Activated gamma-delta T cell treated with anti-CD3 and anti-CD28 coated beads, Interleukin-2, amount 50 U/mL, for 16 hours (primary cell): ENCODE data around the gene CAP2.
"Not testable (repeated sequence)": the region's sequence is repeated elsewhere in the genome, so short reads cannot be mapped to it uniquely, and the experiment has no call there.

ENCODE experiments used
- DNase-seq: peaks from one replicate; pipeline ENCODE4 v3.0.0-alpha.2; 2020; ENCODE audit warnings: low read depth

The CAP2 gene

GRCh38 chr6:17440811-17441210 lies 47.4 kb downstream of the CAP2 start:
- not testable (repeated sequence) for DNase-seq

- no peak for DNase-seq
Observed at GRCh38 chr6:17442196-17442595, 48.8 kb downstream of the CAP2 start.

GRCh38 chr6:17446713-17447112 lies 53.3 kb downstream of the CAP2 start:
- no peak for DNase-seq

- no peak for DNase-seq
Observed at GRCh38 chr6:17448165-17448564, 54.8 kb downstream of the CAP2 start.

DNA sequence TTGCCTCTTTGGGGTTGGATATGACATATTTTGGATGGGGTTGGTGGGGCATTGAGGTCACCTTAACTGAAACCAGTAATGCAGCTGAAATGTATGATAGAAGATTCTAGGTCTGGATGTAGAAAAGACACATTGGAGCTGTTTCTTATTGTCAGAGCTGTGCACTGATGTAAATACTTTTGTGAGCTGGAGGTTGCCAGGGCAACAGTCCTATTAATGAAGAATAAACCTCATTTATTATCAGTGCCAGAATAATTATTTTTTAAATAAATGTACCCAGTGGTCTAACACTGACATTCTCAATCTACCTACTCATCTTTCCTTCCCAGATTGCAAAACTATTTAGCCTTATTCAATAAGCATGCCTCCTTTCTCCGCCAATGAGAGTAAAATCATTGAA lies 57.0 kb downstream of the CAP2 start:
- DNase-seq = no peak

DNA sequence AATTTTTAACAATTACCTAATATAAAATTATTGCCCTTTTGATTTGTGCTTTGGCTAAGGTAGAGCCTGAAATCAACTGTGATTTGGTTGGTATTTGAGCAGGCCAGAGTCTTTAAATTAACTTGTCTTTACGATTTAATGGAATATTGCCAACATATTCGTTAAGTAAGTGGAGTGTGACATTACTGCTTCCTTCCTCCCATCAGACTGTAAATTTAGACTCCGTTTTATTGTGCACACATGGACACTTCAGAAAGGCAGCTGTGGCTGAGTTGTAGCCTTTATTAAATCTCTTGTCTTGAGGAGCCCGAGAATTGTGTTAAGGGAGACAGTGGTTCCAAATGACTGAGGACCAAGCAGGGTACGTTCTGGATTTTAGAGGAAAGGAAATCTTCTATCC lies 57.4 kb downstream of the CAP2 start:
- no peak for DNase-seq

DNA sequence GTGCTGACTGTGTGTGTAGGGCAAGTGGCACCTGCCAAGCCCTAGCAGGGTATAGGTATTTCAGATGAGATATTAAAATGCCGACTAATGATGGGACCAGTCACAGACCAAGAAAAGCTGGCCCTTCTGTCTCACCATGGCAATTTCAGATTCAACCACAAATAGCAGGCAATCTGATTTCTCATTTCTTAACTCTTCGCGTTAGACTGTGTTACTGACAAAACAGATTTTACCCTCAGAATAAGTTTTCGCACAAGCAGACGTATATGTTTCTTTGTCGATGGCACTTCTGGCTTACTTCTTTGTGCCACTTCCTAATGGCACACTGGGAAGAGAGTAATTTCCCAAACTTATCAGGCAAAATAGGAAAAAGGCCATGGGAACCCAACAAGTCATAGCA lies 58.7 kb downstream of the CAP2 start:
- DNase-seq = no peak

GRCh38 chr6:17454316-17455005 lies 61.1 kb downstream of the CAP2 start:
- no peak for DNase-seq

- no peak for DNase-seq
Observed at GRCh38 chr6:17455919-17456318, 62.5 kb downstream of the CAP2 start.

DNA sequence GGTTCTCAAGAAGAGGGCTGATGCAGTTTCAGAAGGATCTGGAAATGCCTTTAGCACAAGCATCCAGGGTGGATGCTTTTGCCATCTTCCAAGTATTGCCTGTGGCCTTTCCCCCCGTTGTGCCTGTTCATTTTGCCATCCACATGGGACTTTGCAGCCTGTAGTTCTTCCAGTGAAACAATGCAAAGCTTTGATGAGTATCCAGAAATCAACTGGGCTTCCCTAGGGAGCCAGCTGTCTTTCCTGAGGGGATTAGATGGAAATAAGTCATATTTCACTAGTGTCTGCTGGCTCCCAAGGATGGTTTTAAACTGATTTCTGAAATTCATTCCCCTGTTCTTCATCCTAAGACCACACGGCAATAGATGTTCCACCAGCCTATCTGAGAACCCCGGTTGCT lies 63.3 kb downstream of the CAP2 start:
- DNase-seq = no peak

GRCh38 chr6:17457405-17457804 lies 64.0 kb downstream of the CAP2 start:
- DNase-seq = no peak

- DNase-seq = no peak
Observed at GRCh38 chr6:17457956-17458355, 64.6 kb downstream of the CAP2 start.

- no peak for DNase-seq
Observed at GRCh38 chr6:17458966-17459365, 65.6 kb downstream of the CAP2 start.

- no peak for DNase-seq
Observed at GRCh38 chr6:17460862-17461261, 67.5 kb downstream of the CAP2 start.

GRCh38 chr6:17466147-17466546 lies 72.8 kb downstream of the CAP2 start:
- no peak for DNase-seq

- DNase-seq = no peak
Observed at GRCh38 chr6:17466707-17467106, 73.3 kb downstream of the CAP2 start.

DNA sequence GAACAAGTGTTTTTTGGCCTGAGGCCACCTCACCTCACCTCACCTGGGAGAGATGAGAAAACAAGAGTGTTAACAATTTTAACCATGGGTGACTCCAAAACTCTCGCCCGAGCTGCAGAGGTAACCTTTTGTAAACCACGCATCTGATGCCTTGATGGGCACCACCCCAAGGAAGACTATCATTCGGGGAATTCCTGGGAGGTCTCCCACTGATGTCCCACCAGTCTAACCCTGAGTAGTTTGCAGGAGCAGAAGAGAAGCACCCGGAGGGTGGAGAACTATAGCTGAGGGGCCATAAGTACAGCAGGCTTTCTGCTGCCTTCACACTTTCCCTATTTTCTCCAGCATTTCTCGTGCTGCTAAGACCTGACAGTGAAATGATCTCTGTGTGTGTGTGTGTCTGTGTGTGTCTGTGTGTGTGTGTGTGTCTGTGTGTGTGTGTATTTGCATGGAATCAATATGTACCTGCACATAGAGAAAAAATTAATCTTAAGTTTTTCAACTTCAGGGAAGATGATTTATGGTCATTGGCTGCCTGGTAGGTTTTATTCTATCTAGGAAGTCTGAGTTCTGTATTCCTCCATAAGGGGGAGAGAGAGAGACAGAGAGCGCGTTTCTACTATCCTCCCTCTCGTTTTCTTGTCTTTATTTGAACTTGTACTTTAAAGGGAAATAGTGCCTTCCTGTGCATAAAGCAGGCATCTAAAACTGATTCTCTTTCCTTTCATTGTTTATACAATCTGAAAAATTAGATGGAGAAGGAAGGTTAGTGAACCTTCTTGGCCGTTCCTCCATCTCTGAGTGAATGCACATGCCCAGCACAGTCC lies 75.8 kb downstream of the CAP2 start:
- DNase-seq = no peak

- DNase-seq = no peak
Observed at GRCh38 chr6:17470202-17470937, 77.0 kb downstream of the CAP2 start.

DNA sequence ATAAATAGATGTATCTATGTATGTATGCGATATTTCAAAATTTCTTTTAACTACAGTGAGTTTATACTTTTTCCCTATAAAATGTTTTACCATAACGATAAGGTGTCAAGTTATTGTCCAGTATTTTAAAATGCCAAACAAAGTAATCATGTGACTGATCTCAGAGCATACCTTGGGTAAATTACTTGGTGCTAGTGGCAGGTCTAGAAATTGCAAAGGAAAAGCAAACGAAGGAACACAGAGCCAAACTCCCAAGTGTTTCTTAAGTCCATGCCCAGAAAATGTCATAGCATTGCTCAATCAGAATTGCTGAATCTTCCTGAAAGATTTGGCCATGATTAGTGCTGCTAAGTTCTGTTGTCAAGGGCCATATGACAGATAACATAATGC lies 77.5 kb downstream of the CAP2 start:
- no peak for DNase-seq

DNA sequence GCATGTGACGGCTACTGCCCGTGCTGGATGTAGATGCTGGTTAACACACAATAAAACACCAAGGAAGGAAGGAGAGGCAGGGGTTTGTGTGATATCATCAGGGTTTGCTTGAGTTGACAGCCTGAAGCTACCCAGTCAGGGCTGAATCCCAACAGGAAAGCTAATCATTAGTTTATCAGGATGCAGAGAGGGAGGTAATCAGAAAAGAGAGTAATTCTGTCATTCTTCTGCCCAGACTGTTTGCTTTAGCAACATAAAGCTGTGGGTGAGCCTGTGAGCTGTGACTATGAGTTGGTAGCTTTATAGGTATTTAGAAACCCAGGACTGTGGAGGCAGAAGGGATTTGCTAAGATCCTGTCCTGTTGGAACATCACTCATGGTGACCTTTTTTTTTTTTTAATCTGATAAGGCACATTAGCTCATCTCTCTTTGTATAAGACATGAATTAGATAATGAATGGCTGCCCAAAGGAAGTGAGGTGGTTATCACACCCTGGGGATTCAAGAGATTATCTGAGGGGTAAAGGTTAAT lies 79.3 kb downstream of the CAP2 start:
- no peak for DNase-seq

- DNase-seq = no peak
Observed at GRCh38 chr6:17473554-17473953, 80.2 kb downstream of the CAP2 start.

DNA sequence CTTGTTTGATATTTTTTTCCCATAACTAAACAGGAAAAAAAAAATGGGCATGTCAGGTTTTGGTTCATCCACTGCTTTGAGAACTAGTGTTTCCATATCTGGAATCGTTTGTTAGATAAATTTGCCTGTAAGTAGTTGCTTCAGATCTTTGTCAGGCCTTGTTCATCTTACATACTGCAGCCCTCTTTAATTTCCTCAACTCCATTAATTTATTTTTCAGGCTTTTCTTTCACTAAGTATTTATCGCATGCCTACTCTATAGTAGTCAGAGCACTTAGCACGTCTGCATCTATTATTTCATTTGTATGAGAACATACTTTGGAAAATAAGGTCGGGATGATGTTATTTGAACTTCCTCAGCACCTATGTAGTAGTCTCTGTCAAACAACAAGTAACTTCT lies 80.9 kb downstream of the CAP2 start:
- DNase-seq = no peak
